HG03442 (cell line): ENCODE results near the gene RAB26.
"Not testable (repeated sequence)": the region's sequence is repeated elsewhere in the genome, so short reads cannot be mapped to it uniquely, and the experiment has no call there.

Experiments used
- ATAC-seq: cut with Tn5 transposase; IDR thresholded peaks from one replicate; pipeline ENCODE4 v1.9.1; 2021; ENCODE audit warnings: mild to moderate bottlenecking, moderate library complexity; ENCODE audit not compliant: unreplicated experiment

Gene RAB26

DNA sequence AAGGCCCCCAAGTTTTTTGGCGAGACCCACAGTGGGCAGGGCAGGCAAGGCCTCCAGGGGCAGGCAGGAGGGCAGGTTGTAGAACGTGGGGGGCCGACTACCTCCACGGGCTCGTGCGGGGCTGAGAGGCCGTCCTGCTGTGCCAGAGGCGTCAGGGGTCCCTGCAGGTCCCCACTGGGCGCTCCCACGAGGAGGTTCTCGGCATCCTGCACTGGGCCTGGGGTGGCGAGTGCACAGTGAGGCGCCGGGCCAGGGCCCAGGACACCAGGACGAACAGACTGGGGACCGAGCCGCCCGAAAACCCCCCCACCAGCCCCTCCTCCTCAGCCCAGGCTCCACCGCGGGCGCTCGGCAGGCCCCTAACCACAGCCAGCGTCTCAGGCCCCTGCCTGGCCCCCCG lies 32.0 kb upstream of the RAB26 start:
- ATAC-seq, result not testable (repeated sequence)

DNA sequence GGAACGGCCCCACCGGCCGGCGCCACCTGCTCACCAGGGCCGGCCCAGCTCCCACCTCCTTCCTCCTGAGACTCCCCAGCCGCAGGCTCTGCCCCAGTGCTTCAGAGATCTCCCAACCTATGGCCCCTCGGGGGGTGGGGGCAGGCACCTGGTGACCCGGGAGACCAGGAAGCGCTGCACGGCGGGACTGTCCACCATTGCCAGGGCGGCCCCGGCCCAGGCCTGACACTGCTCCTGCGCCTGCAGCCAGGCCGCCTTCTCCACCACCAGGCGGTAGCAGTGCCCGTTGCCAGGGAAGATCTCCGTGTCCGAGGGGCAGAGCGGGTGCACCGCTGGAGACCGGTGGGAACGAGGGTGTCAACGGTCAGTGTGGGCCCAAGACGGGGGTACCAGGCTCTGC lies 31.1 kb upstream of the RAB26 start:
- not testable (repeated sequence) for ATAC-seq

DNA sequence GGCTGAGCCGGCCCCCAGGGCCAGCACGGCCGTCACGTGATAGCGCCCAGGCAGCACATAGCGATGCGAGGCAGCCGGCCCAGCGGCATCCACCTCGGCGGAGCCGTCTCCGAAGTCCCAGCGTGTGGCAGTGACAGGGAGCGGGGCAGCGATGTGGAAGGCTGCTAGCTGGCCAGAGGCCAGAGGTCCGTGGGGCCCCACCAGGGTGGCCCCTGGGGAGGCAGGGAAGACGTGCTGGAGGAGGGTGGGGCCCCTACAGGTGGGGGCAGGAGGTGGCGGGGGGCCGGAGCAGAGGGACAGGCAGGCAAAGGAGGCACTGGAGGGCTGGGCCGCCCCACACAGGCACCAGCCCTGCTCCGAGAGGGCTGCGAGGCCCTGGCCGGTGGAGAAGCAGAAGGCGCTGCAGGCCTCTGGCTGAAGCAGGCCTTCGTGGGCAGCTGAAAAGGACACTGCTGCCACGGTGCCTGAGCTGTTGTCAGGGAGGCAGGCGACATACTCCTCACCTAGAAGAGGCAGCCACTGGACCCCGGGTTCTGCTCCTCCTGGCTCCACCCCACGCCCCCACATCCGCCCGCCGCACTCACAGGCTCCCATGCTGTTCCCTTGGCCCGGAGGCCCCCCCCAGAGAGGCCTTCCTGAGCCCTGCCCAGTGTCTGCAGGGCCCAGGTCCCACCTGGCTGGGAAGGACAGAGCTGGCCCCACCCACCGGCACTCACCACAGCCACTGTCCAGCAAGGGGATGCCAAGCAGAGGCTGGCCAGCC lies 30.3 kb upstream of the RAB26 start:
- ATAC-seq, result not testable (repeated sequence)

DNA sequence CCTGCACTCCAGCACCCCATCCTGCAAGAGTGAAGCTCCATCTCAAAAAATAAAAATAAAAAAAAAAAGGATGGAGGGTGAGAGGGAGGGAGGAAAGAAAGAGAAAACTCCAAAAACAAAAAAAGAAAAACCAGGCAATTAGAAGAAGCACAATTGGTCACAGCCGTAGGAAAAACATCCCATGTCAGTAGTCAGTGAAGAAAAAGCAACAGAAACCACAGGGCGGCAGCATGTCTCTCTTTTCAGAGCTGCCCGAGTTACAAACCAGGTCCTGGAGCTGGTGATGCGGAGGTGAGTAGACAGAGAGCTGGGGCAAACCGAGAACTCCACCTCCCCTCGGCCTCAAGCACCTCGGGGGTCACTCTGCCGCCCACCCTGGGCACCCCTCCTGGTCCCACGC lies 27.1 kb upstream of the RAB26 start:
- ATAC-seq, result not testable (repeated sequence)

DNA sequence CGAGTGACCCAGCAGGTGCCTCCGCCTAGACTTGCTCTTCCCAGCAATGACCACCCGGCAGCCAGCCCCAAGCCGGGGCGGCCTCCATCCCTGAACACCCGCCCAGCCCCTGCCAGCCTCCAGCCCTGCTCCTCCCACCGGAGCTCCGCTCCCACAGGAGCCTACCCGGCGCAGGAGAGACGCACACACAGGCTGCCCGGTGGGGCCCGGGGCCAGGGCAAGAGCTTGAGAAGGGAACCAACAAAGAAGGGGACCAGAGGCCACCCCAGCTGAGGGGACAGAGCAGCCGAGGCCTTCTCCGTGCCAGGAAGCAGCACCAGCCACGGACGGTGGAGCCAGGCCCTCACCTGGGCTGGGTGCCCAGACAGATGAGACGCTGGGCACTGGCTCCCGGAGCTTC lies 26.6 kb upstream of the RAB26 start:
- ATAC-seq, result no peak

DNA sequence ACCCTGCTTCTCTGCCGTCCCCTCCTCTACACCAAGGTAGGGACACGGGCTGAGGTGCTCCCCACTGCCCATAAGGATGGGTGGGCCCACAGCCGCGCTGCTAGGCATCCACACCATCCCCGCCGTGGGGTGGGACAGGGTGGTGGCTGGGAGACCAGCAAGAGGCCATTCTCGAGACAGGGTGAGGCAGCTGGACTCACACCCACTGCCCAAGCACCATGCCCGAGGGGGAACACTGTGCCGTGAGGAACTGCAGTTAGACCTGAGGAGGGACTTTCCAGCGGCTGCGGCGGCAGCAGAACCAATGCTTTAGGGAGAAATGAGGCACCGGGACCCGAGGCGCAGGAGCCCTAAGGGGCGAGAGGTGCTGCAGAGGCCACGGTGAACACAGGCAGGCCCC lies 26.0 kb upstream of the RAB26 start:
- no peak for ATAC-seq

DNA sequence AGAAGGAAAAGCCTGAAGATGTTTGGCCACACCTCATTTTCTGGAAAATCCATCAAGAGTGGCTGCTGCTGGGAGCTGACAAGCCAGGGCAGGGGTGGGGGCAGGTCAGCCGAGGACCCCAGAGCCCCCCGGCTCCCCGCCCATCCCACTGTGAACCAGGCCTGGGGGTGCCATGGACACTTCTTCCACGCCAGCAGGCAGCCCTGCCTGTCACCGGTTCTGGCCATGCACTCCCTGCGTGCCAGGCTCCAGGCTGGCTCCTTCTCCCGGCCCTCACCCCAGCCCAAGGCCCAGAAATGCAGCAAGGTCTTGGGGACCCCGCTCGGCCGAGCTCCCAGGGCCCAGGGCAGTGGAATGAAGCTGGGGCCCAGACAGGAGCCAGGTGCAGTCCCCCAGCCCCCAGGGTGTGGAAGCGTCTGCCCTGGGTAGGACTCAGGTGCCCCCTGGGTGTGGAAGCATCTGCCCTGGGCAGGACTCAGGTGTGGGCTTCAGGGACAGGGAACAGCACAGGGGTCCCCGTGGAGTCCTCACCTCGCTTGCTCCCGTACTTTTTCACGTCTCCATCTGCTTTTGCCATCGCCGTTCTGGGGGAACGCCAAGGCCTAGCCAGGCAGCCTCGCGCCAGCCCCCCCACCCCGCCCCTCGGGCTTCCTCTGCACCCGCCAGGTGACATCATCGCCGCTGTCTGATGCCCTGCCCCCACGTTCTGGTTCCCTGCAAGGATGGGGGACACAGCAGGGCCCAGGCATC lies 25.3 kb upstream of the RAB26 start:
- not testable (repeated sequence) for ATAC-seq

DNA sequence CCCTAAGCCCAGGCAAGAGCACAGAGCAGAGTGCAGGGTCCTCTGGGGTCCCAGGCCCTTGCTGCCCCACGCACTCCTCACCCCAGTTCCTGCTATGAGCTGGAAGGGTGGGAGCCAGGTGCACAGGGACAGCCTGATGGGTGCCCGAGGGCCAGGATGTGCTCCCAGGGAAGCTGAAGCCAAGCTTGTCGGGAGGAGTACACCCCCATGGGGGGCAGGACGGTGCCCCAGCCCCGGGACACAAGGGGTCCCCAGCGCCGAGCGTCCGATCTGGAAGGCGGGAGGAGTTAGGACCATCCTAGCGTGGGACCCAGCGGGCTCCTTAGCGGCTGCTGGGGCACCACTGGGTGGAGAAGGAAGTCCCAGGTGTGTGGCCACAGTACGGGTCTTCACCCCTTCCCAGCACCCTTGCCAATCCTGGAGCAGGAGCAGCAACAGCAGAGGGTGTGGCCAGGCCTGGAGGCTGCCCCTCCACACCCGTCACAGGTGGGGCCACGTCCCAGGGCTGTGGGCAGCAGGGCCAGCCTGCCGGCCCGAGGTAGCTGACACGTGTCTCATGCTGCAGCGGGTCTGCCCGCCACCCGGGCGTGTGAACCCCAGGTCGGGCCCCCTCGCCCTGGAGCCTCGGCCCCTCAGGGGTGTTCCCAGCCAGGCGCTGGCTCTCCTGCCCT lies 24.6 kb upstream of the RAB26 start:
- not testable (repeated sequence) for ATAC-seq

DNA sequence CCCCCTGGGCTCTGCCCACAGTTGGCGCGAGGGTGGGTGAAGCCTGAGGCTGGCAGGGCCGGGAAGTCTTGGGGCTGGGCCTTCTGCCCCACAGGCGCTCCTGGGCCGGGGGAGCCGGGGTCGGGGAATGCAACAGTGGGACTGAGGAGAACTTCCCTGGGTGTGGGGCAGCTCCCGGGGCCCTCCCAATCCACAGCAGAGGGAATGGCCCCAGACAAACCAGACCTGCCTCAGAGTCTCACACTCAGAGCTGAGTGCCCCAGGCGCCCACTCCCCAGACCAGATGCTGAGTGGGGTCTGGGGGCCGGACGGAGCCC lies 24.1 kb upstream of the RAB26 start:
- not testable (repeated sequence) for ATAC-seq

DNA sequence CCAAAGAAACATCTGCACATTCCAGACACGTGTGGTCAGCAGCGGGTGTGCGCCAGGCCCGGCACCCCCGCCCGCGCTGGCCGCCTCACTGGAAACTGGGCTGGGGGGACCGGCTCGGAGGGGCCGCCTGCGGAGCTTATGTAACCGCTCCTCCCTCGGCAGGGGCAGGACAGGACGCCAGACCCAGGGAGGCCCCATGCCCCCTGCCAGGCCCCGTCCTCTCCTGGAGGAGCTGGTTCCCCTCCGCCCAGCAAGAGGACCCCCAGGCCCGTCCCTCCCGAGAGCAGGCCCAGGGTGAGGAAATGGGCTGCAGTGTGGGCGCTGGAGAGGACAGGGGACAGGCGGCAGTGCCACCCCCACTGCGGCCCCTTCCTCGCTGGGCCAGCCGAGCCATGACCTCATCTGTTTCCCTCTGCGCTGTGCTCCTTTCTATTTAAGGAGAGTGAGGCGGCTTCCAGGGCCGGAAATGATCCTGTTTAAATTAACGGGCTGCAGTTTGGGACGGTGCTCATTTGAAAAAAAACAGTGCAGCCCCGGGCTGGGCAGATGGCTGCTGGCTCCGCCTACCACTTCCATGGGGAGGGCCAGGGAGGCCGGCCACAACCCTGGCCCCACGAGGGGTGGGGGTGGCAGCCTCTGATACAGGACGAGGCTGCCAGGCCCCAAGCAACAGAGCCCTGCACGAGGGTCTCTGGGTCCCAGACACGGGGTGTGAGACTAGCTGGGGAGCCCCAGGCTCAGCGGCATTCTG lies 23.6 kb upstream of the RAB26 start:
- not testable (repeated sequence) for ATAC-seq

DNA sequence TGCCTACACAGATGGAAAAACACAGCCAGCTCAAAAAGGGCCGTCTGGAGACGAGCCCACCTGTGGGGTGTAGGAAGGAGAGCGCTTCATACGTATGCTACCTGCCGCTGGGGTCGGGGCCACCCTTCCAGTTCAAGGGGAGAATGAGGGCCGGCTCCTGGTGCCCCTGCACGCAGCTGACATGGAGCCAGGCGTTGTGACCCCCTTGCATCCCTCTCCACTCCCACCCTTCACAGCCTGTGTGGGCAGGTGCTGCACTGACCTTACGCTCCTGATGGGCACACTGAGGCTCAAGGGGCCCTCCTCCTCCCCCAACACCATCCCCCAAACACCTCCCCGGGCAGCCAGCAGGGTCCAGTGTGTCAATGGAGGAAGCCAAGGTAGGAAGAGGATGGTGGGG lies 22.8 kb upstream of the RAB26 start:
- ATAC-seq, result not testable (repeated sequence)

DNA sequence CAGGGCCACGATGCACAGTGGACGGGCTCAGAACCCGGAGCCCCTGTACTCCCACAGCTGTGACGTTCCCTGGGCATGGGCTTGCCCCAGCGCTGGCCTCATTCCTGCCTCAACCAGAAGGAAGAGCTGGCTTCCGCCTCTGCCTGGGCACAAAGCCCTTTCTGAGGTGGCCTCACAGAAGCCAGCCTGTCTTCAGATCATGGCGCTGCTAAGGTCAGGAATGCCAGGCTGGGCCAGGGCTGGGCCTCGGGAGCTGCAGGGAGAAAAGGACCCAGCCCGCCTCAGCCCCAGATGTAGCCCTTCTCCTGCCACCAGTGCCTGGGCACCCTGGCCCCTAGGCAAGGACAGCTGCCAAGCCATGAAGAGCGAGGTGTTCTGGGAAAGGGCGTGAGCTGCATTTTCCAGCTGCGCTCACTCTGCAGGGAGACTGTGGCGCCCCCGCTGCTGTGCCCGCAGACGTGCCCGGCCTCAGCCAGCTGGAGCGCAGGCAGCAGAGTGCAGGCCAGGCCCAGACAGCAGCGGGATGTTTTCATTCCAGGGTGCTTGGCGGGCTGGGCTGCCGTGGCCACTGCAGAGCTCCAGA lies 22.2 kb upstream of the RAB26 start:
- not testable (repeated sequence) for ATAC-seq

DNA sequence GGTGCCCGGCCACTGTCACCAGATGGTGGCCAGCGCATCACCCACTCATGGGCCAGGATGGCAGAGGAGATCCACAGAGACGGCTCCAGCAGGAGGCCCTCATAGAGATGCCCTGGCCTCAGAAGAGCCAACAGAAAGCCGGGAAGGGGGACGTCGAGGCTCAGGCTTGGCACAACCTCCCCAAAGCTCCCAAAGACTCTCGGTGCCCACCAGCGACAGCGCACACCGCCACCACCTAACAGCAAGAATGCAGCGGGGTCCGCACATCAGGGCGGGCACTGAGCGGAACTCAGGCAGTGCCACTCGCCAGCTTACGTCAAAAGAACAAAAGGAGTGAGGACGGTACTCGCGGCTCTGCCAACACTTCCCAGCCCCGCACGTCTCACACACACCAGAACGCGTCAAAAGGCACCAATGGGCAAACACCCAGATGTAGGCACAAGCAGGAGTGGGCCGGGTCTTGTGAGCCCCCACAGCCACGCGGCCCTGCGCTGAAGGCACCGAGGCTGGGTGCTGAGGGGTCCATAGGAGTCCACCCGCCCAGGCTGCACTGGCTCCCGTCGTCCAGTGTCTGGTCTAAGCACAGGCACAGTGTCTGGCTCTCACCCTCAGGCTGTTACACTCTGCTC lies 21.4 kb upstream of the RAB26 start:
- ATAC-seq, result not testable (repeated sequence)

DNA sequence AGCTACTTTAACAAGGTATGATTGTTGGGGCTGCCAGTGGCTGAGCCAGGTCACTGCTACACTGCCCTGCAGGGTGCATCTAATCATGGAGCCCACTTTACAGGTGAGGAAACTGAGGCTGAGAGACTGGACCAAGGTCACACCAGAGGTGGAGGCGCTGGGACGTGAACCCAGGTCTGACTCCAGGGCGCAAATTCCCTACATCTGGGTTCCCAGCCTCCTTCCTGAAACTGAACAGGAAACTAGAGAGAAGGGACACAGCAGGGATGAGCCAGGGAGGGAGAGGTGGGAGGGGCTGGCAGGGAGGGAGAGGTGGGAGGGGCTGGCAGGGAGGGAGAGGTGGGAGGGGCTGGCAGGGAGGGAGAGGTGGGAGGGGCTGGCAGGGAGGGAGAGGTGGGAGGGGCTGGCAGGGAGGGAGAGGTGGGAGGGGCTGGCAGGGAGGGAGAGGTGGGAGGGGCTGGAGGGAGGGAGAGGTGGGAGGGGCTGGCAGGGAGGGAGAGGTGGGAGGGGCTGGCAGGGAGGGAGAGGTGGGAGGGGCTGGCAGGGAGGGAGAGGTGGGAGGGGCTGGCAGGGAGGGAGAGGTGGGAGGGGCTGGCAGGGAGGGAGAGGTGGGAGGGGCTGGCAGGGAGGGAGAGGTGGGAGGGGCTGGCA lies 20.7 kb upstream of the RAB26 start:
- not testable (repeated sequence) for ATAC-seq

DNA sequence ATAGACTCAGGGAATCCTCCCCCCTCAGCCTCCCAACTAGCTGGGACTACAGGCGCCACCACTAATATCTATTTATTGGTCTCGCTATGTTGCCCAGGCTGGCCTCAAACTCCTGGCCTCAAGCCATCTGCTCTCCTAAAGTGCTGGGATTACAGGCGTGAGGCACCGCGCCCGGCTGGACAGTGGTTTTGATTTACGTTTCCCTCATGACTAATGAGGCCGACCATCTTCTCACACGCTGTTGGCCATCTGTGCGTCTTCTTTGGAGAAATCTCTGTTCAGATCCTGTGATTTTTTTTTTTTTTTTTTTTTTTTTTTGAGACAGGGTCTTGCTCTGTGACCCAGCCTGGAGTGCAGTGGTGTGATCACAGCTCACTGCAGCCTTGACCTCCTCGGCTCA lies 19.2 kb upstream of the RAB26 start:
- not testable (repeated sequence) for ATAC-seq

DNA sequence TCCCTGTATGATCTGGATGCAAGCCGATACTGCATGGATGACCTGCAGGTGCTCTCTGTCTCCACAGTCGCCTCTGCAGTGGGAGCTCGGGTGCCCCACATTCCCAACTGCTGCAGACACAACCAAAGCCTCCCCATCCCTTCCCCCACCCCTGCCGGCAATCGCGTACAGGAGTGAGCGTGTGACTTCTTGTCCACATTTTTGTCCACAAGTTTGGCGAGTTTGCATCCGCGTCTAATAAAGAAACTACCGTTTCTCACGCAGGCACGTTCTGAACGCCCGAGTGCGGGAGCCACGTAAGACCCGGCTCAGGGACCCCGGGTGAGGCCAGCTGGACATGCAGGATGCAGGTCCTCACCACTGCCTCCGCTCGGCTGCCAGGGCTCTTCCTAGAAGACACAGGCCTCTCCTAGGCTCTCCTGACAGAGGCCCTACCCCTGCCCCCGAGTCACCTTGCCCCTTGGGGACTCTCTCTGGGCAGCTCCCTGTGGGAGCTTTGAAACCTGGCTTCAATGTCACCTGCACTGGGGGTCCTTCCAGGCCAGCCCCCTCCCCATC lies 18.5 kb upstream of the RAB26 start:
- ATAC-seq, result not testable (repeated sequence)

DNA sequence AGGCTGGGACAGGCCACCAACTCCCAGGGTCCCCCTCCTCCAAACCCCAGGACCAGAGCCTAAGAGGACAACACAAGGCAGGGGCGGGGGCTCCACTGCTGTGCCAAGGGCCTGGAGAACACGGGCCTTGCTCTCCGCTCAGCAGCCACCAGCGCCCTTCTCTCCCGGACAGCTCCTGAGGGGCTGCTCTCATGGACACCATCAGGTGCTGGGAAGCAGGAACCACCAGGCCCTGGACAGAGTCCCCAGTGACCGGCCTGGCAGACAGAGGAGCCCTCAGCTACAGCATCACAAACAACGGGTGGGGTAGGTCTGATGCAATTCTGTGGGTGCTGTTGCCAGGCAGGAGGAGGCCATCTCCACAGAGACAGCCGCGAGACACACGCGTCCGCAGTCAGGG lies 14.6 kb upstream of the RAB26 start:
- ATAC-seq, result not testable (repeated sequence)

DNA sequence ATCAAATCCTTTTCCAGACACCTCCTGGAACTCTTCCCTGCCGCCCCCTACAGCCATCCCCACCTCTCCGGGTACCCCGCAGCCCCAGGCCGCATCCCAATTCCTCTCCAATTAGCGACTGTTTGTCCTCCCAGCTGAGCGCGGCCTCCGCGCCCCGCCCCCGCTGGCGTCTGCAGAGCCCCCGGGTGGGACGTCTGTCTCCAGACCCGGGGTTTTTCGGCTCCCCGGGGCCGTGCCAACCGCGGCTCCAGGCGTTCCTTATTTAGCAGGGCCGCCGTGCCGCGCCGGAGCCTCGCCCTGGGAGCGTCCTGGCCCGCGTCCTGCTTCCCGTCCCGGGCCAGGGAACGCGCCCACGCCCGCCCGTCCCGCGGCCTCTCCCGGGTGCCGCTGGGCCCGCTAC lies 13.4 kb upstream of the RAB26 start:
- not testable (repeated sequence) for ATAC-seq

DNA sequence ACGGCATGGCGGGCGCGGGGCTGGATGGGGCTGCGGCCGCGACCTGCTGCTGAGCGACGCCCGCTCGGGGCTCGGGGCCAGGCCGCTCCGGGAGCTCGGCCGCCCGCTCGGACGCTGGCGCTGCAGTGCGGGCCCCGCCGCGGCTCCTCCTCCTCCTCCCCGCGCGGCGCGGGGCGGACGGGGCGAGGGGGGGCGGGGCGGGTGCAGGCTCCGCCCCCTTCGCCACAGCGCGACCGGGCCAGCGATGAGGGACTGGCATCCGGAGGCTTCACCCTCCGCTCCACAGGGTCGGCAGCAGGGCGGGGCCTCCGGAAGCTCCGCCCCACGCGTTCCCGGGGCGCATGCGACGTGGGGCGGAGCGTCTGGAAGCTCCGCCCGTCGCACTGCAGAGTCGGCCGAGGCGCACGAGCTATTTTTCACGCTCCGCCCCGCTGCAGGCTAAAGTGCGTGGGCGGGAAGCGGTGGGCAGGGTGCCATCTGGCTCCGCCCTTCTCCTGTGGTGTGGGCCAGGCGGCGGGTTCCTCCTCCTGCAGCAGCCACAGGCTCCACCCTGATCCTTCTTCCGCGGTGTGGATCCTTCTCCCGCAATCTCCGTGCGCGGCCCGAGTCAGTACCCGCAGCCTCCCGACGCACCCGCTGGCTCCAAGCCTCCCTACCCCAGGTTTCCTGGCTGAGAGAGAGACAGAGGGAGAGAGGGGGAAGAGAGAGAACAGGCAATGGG lies 12.5 kb upstream of the RAB26 start, which contains the start of gene PKD1:
PKD1 (minus strand) TSS at position 129 of the 721 bp plus-strand sequence. CDS start 209 bp downstream, outside the sequence.
- ATAC-seq, result not testable (repeated sequence)
